HepG2 (cell line): Measurements from ENCODE around the gene TAS2R60. TPM values are rescaled to one million over a fixed set of nuclear protein-coding genes. Genes with fewer than 3 reads are reported as not detected.

Experiments used
- ATF7 ChIP-seq, 2 experiments: fragments of 450-650 bp in 1 of 2; sonication (generic) in 1 of 2; formaldehyde crosslinking in 1 of 2; IDR thresholded peaks; 2 replicates each; pipeline versions ENCODE4 v1.4.0 to v1.6.1; 2016 to 2020; ENCODE audit warnings: antibody characterized with exemption in 1 of 2, mild to moderate bottlenecking in 1 of 2, missing genetic modification reagents in 1 of 2
- CBFB ChIP-seq: sonication (generic); formaldehyde crosslinking; IDR thresholded peaks from 2 replicates; pipeline ENCODE4 v1.4.0; 2020; ENCODE audit warnings: missing genetic modification reagents
- CEBPB ChIP-seq: IDR thresholded peaks from 2 replicates; pipeline ENCODE4 v1.6.1; 2011; ENCODE audit warnings: low read depth, low read length, improper control_type of control experiment, borderline replicate concordance
- DNMT3B ChIP-seq: conservative IDR thresholded peaks from 2 replicates; pipeline ENCODE4 v1.6.1; 2016; ENCODE audit warnings: missing biosample characterization, control low read depth
- ELF3 ChIP-seq: IDR thresholded peaks from 2 replicates; pipeline ENCODE4 v1.6.1; 2016; ENCODE audit warnings: missing genetic modification reagents, missing compliant biosample characterization
- HDAC2 ChIP-seq: sonication (generic); formaldehyde crosslinking; IDR thresholded peaks from 2 replicates; pipeline ENCODE4 v1.4.0; 2020; ENCODE audit warnings: missing genetic modification reagents
- HMG20A ChIP-seq: IDR thresholded peaks from 2 replicates; pipeline ENCODE4 v1.6.1; 2016; ENCODE audit warnings: borderline replicate concordance
- HNRNPL ChIP-seq: fragments of 200-400 bp; formaldehyde crosslinking; IDR thresholded peaks from 2 replicates; pipeline ENCODE4 v1.6.1; 2017; ENCODE audit warnings: mild to moderate bottlenecking, low read depth, low read length
- KDM1A ChIP-seq: IDR thresholded peaks from 2 replicates; pipeline ENCODE4 v1.6.1; 2016; ENCODE audit warnings: missing compliant biosample characterization
- KLF6 ChIP-seq: IDR thresholded peaks from 2 replicates; pipeline ENCODE4 v1.8.0; 2016; ENCODE audit warnings: missing biosample characterization, missing genetic modification reagents
- KMT2A ChIP-seq: sonication (generic); formaldehyde crosslinking; IDR thresholded peaks from 2 replicates; pipeline ENCODE4 v1.4.0; 2020; ENCODE audit warnings: missing genetic modification reagents
- LCORL ChIP-seq, 2 experiments: fragments of 450-650 bp in 1 of 2; sonication (generic) in 1 of 2; formaldehyde crosslinking in 1 of 2; IDR thresholded peaks; 2 replicates each; pipeline versions ENCODE4 v1.5.0 to v1.6.1; 2017 to 2020; ENCODE audit warnings: antibody characterized with exemption in 1 of 2, missing genetic modification reagents in 1 of 2
- NR2F1 ChIP-seq, 2 experiments: fragments of 450-650 bp in 1 of 2; formaldehyde crosslinking in 1 of 2; IDR thresholded peaks; 2 replicates each; pipeline versions ENCODE4 v1.5.0 to v1.6.1; 2016 to 2020; ENCODE audit warnings: mild to moderate bottlenecking in 1 of 2, missing compliant biosample characterization in 1 of 2, missing genetic modification reagents in 1 of 2, moderate library complexity in 1 of 2
- NR2F2 ChIP-seq: IDR thresholded peaks from 2 replicates; pipeline ENCODE4 v1.6.1; 2012; ENCODE audit warnings: low read depth, inconsistent platforms, borderline replicate concordance
- NRL ChIP-seq: sonication (generic); formaldehyde crosslinking; IDR thresholded peaks from 2 replicates; pipeline ENCODE4 v1.5.0; 2020; ENCODE audit warnings: missing genetic modification reagents, mild to moderate bottlenecking, moderate library complexity, borderline replicate concordance
- PCBP1 ChIP-seq: fragments of 200-400 bp; formaldehyde crosslinking; IDR thresholded peaks from 2 replicates; pipeline ENCODE4 v1.6.1; 2017; ENCODE audit warnings: mild to moderate bottlenecking, low read depth, low read length, borderline replicate concordance
- POLR2A ChIP-seq, 2 experiments: IDR thresholded peaks; 2 replicates each; pipeline ENCODE4 v1.6.1; 2011; ENCODE audit warnings: low read depth in 2 of 2, low read length in 2 of 2, mild to moderate bottlenecking in 1 of 2, moderate library complexity in 1 of 2; ENCODE audit not compliant: insufficient read depth in 1 of 2
- PRDM10 ChIP-seq: sonication (generic); formaldehyde crosslinking; IDR thresholded peaks from 2 replicates; pipeline ENCODE4 v1.4.0; 2020; ENCODE audit warnings: low read depth, missing genetic modification reagents
- RCOR2 ChIP-seq: IDR thresholded peaks from 2 replicates; pipeline ENCODE4 v1.6.1; 2016; ENCODE audit warnings: missing biosample characterization, missing genetic modification reagents
- STAT5B ChIP-seq: sonication (generic); formaldehyde crosslinking; IDR thresholded peaks from 2 replicates; pipeline ENCODE4 v1.4.0; 2020; ENCODE audit warnings: missing genetic modification reagents
- TMF1 ChIP-seq: sonication (generic); formaldehyde crosslinking; IDR thresholded peaks from 2 replicates; pipeline ENCODE4 v1.8.1; 2022; ENCODE audit warnings: low read depth, missing genetic modification reagents
- ZMAT5 ChIP-seq: sonication (generic); formaldehyde crosslinking; IDR thresholded peaks from 2 replicates; pipeline ENCODE4 v1.5.0; 2020; ENCODE audit warnings: mild to moderate bottlenecking, low read depth, missing genetic modification reagents, borderline replicate concordance
- ZNF124 ChIP-seq: sonication (generic); formaldehyde crosslinking; IDR thresholded peaks from 2 replicates; pipeline ENCODE4 v1.4.0; 2020; ENCODE audit warnings: missing genetic modification reagents
- ZNF143 ChIP-seq: sonication (generic); formaldehyde crosslinking; IDR thresholded peaks from 2 replicates; pipeline ENCODE4 v1.4.0; 2020; ENCODE audit warnings: missing genetic modification reagents
- ZNF720 ChIP-seq: sonication (generic); formaldehyde crosslinking; IDR thresholded peaks from 2 replicates; pipeline ENCODE4 v1.4.0; 2020; ENCODE audit warnings: missing genetic modification reagents
- ZNF772 ChIP-seq: sonication (generic); formaldehyde crosslinking; IDR thresholded peaks from 2 replicates; pipeline ENCODE4 v1.5.0; 2020; ENCODE audit warnings: mild to moderate bottlenecking, missing genetic modification reagents
- ZSCAN12 ChIP-seq: sonication (generic); formaldehyde crosslinking; IDR thresholded peaks from 2 replicates; pipeline ENCODE4 v1.9.0; 2021; ENCODE audit warnings: mild to moderate bottlenecking, missing genetic modification reagents
- polyA plus RNA-seq, 8 experiments: library from polyadenylated mRNA; depleted of rRNA in 3 of 8; stranded (reverse) in 7 of 8; unstranded in 1 of 8; fragments of >200 nt; fragmentation: Illumina TruSeq in 4 of 8; extraction: Trizol in 4 of 8; gene quantifications; 2 replicates each; pipeline versions ENCODE4 v1.2.1 to v1.2.3, GENCODE V29; 2011 to 2016; ENCODE audit warnings: low read depth in 4 of 8, missing spikeins in 1 of 8, mixed read lengths in 1 of 8; ENCODE audit not compliant: insufficient read depth in 1 of 8
- total RNA-seq, 5 experiments: library from RNA; depleted of rRNA; stranded (reverse); fragments of >200 nt; fragmentation: Illumina TruSeq; extraction: Trizol; gene quantifications; 2 replicates each; pipeline ENCODE4 v1.2.3, GENCODE V29; 2016; ENCODE audit warnings: low read depth in 1 of 5

TAS2R60 gene
- total and polyA plus RNA-seq, 2 of the 13 experiments (the other 11 are each of a cell fraction or from before 2014, with no cell fraction given), result not detected

GRCh38 chr7:143395187-143396149, 47.8 kb upstream of the TAS2R60 start (continued):
- no peak for TF ChIP-seq DNMT3B (CRISPR knock-in tag)
- no peak for TF ChIP-seq ZSCAN12 (CRISPR knock-in tag)
- peak; percentile 91 for TF ChIP-seq HDAC2 (CRISPR knock-in tag)
- peak; percentile 82 to 89 for TF ChIP-seq NR2F1 (CRISPR knock-in tag; IDR thresholded peaks at IDR 0.05)
- TF ChIP-seq TMF1 (CRISPR knock-in tag), result no peak
- 0 out of 2 replicates have a peak, but pooled peaks have one; percentile 13 for TF ChIP-seq KDM1A (CRISPR knock-in tag)
- no peak for TF ChIP-seq ZNF720
- no peak for TF ChIP-seq NRL (CRISPR knock-in tag)
- TF ChIP-seq STAT5B, result no peak
- TF ChIP-seq ATF7 (IDR thresholded peaks at IDR 0.05), result no peak
- TF ChIP-seq ATF7 (CRISPR knock-in tag; IDR thresholded peaks at IDR 0.05), result no peak
- TF ChIP-seq HNRNPL, result no peak
- no peak for TF ChIP-seq KMT2A (CRISPR knock-in tag)
- peak; percentile 56 for TF ChIP-seq ELF3 (CRISPR knock-in tag)
- peak; percentile 18 to 48; a peak in 2 of 4 replicates for TF ChIP-seq POLR2A (IDR thresholded peaks at IDR 0.05; ENCODE audit: insufficient read depth in 1 of 2, low read depth in 2 of 2, low read length in 2 of 2)
- TF ChIP-seq ZNF772 (CRISPR knock-in tag), result peak; percentile 60; the same call in 1 of the 2 replicates
- peak; percentile 66; the same call in 1 of the 2 replicates for TF ChIP-seq HMG20A
- no peak for TF ChIP-seq PRDM10 (CRISPR knock-in tag)
- TF ChIP-seq RCOR2 (CRISPR knock-in tag), result peak; percentile 62; the same call in 1 of the 2 replicates
- TF ChIP-seq ZNF143 (CRISPR knock-in tag), result peak; percentile 33; the same call in 1 of the 2 replicates
- no peak for TF ChIP-seq KLF6 (CRISPR knock-in tag)
- peak; percentile 37; the same call in 1 of the 2 replicates for TF ChIP-seq CEBPB
- no peak for TF ChIP-seq PCBP1
- no peak for TF ChIP-seq CBFB (CRISPR knock-in tag)
- no peak for TF ChIP-seq ZMAT5
- no peak for TF ChIP-seq LCORL (IDR thresholded peaks at IDR 0.05)
- peak; percentile 96 for TF ChIP-seq LCORL (CRISPR knock-in tag; IDR thresholded peaks at IDR 0.05)
- peak; percentile 83 for TF ChIP-seq NR2F2
- TF ChIP-seq ZNF124 (CRISPR knock-in tag), result peak; percentile 54; the same call in 1 of the 2 replicates
